Osteoblast (primary cell): ENCODE measurements around the gene SOX5. TPM values are rescaled to one million over a fixed set of nuclear protein-coding genes. Genes with fewer than 3 reads are reported as not detected.

Experiments used
- DNase-seq: peaks from one replicate; pipeline ENCODE4 v3.0.0; 2011; ENCODE audit warnings: low spot score, mixed read lengths; ENCODE audit not compliant: insufficient read length; ENCODE audit errors: missing footprints
- H2AFZ ChIP-seq: 2 replicates; pipeline ENCODE4 v1.6.0; 2011; ENCODE audit warnings: mild to moderate bottlenecking, low read length
- H3K27ac ChIP-seq: 2 replicates; pipeline ENCODE4 v1.5.1; 2011; ENCODE audit warnings: mild to moderate bottlenecking, low read depth, low read length, moderate library complexity
- H3K27me3 ChIP-seq: 2 replicates; pipeline ENCODE4 v1.6.0; 2012; ENCODE audit warnings: mild to moderate bottlenecking, control low read depth, inconsistent platforms, low read length, moderate library complexity; ENCODE audit not compliant: insufficient read depth
- H3K36me3 ChIP-seq: 2 replicates; pipeline ENCODE4 v1.5.1; 2011; ENCODE audit warnings: mild to moderate bottlenecking, low read length, control low read depth, moderate library complexity; ENCODE audit not compliant: insufficient read depth
- H3K4me1 ChIP-seq: 2 replicates; pipeline ENCODE4 v1.5.1; 2011; ENCODE audit warnings: mild to moderate bottlenecking, low read length, control low read depth, moderate library complexity; ENCODE audit not compliant: insufficient read depth
- H3K4me2 ChIP-seq: 2 replicates; pipeline ENCODE4 v1.6.0; 2011; ENCODE audit warnings: mild to moderate bottlenecking, low read length; ENCODE audit not compliant: insufficient read depth
- H3K4me3 ChIP-seq: fragments of 200-600 bp; sonication (generic); 3 replicates; pipeline ENCODE4 v1.5.1; 2012; ENCODE audit warnings: mild to moderate bottlenecking, low read length, inconsistent platforms; ENCODE audit not compliant: insufficient read depth
- H3K79me2 ChIP-seq: 2 replicates; pipeline ENCODE4 v1.6.0; 2012; ENCODE audit warnings: mild to moderate bottlenecking, low read length, control low read depth, inconsistent platforms; ENCODE audit not compliant: insufficient read depth
- H3K9me3 ChIP-seq: 2 replicates; pipeline ENCODE4 v1.5.1; 2011; ENCODE audit warnings: low read depth, low read length, control low read depth
- H4K20me1 ChIP-seq: 2 replicates; pipeline ENCODE4 v1.6.0; 2012; ENCODE audit warnings: mild to moderate bottlenecking, low read length, control low read depth; ENCODE audit not compliant: insufficient read depth
- CTCF ChIP-seq: IDR thresholded peaks from 2 replicates; pipeline ENCODE4 v1.5.1; 2011; ENCODE audit warnings: mild to moderate bottlenecking, low read depth, low read length, moderate library complexity; ENCODE audit errors: extremely low read depth
- total RNA-seq: library from RNA; depleted of rRNA; stranded (reverse); fragments of >200 nt; gene quantifications from 2 replicates; pipeline ENCODE4 v1.2.3, GENCODE V29; 2012

The SOX5 gene
- total RNA-seq, 1 donor = 5.1 TPM

- H3K4me1 ChIP-seq = no peaks in the 10 kb centered on the region
- no peak overlapping the region for H3K4me3 ChIP-seq
- H3K4me2 ChIP-seq = no peak overlapping the region
- DNase-seq = no peak
- no peaks in the 10 kb centered on the region for H3K79me2 ChIP-seq
- H3K27me3 ChIP-seq = no peaks in the 10 kb centered on the region
- H2AFZ ChIP-seq = no peak overlapping the region
- no peak for TF ChIP-seq CTCF
- H3K27ac ChIP-seq = no peak overlapping the region
- H4K20me1 ChIP-seq = no peaks in the 10 kb centered on the region
- no peaks in the 10 kb centered on the region for H3K9me3 ChIP-seq
- H3K36me3 ChIP-seq = no peaks in the 10 kb centered on the region
Measured at GRCh38 chr12:23628806-23629205, 320.7 kb downstream of the SOX5 start.

DNA sequence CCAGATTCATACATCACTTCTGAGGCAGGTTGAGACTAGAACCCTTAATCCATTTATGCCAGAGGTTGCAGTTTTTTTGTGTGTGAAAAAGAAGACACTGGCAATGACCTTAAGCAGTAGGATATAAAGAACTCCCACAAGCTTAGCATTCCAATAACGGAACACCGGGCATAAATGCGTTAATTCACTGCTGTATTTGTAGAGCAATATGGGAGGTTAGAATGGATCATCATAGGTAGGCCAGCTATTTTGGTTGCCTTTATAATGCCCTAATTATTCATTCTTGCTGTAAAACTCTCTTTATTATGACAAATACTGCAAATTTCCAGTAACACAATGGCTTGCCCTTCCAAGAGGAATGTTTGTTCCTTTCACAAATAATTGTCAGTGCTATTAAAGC lies 322.7 kb downstream of the SOX5 start:
- H2AFZ ChIP-seq = no peak overlapping the region
- H3K4me2 ChIP-seq = no peak overlapping the region
- no peaks in the 10 kb centered on the region for H3K79me2 ChIP-seq
- H4K20me1 ChIP-seq = no peaks in the 10 kb centered on the region
- no peak overlapping the region for H3K27ac ChIP-seq
- no peak for DNase-seq
- no peaks in the 10 kb centered on the region for H3K9me3 ChIP-seq
- H3K27me3 ChIP-seq = no peaks in the 10 kb centered on the region
- H3K4me1 ChIP-seq = no peaks in the 10 kb centered on the region
- no peak overlapping the region for H3K4me3 ChIP-seq
- TF ChIP-seq CTCF = no peak
- H3K36me3 ChIP-seq = no peaks in the 10 kb centered on the region

DNA sequence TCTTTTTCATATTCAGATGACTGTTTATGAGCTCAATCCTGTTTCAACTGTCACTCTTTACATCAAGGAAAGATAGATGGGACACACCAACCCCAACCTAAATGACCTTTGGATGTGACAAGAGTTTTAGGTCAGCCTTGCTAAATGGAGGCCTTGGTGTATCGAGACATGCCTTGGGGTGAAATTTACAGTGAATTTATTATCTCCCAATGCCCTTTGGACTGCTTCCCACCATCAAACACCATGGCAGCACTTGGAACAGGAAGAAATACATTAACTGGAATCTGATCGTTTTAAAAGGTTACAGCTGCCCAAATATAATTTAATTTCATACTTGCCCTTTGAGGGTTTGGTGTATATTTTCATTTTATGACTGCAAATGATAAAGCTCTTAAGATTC lies 327.6 kb downstream of the SOX5 start:
- Histone ChIP-seq H3K4me3 (no peak overlapping the region), H3K9me3 (no peaks in the 10 kb centered on the region), H3K27ac (no peak overlapping the region), H3K4me2 (no peak overlapping the region), H3K4me1 (no peaks in the 10 kb centered on the region), H3K27me3 (no peaks in the 10 kb centered on the region), H2AFZ (no peak overlapping the region), H3K79me2 (no peaks in the 10 kb centered on the region), H3K36me3 (no peaks in the 10 kb centered on the region), H4K20me1 (no peaks in the 10 kb centered on the region)
- no peak for TF ChIP-seq CTCF
- no peak for DNase-seq

DNA sequence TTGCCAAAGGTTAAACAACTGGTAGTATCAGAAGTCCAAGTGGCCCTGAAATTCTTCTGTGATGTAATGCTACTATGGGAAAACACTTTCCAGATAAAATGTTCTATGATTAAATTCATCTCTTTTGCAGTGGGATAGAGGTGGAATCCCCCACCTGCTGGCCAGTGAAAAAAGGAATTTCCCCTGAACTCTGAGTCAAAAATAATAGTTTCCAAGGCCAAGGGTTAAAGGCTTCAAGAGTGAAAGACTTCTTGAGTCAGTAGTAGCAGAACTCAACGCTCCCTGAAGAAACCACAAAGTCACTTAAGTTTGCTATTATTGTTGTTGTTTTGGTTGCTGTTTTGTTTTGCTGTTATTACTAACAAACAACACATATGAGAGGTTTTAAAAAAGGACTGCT lies 330.8 kb downstream of the SOX5 start:
- no peak overlapping the region for H3K4me3 ChIP-seq
- no peaks in the 10 kb centered on the region for H4K20me1 ChIP-seq
- no peaks in the 10 kb centered on the region for H3K9me3 ChIP-seq
- no peak overlapping the region for H3K27ac ChIP-seq
- H2AFZ ChIP-seq = no peak overlapping the region
- no peaks in the 10 kb centered on the region for H3K79me2 ChIP-seq
- TF ChIP-seq CTCF = no peak
- H3K36me3 ChIP-seq = no peaks in the 10 kb centered on the region
- H3K4me2 ChIP-seq = no peak overlapping the region
- H3K27me3 ChIP-seq = no peaks in the 10 kb centered on the region
- no peaks in the 10 kb centered on the region for H3K4me1 ChIP-seq
- DNase-seq = no peak
